ENCODE data around the gene EFEMP1.
"Not testable (repeated sequence)": the region's sequence is repeated elsewhere in the genome, so short reads cannot be mapped to it uniquely, and the experiment has no call there.

EFEMP1 gene

GRCh38 chr2:55865096-55865835 is 58.3 kb downstream of the EFEMP1 start:
- DNase-seq (ENCODE audit: low spot score): no peak

- no peak for DNase-seq (ENCODE audit: low spot score)
These were observed 59.1 kb downstream of the EFEMP1 start for GRCh38 chr2:55864351-55865084.

GRCh38 chr2:55862673-55863390 is 60.8 kb downstream of the EFEMP1 start:
- DNase-seq (ENCODE audit: low spot score): no peak

GRCh38 chr2:55862246-55862645 is 61.3 kb downstream of the EFEMP1 start:
- DNase-seq (ENCODE audit: low spot score): no peak

- DNase-seq (ENCODE audit: low spot score): no peak
These were observed 61.8 kb downstream of the EFEMP1 start for GRCh38 chr2:55861733-55862132.

- DNase-seq (ENCODE audit: low spot score): no peak
These were observed 62.8 kb downstream of the EFEMP1 start for GRCh38 chr2:55860832-55861231.

GRCh38 chr2:55859875-55860274 is 63.7 kb downstream of the EFEMP1 start:
- DNase-seq (ENCODE audit: low spot score): no peak

- DNase-seq (ENCODE audit: low spot score): no peak
These were observed 65.8 kb downstream of the EFEMP1 start for GRCh38 chr2:55857766-55858165.

- DNase-seq (ENCODE audit: low spot score): no peak
These were observed 66.6 kb downstream of the EFEMP1 start for GRCh38 chr2:55856936-55857335.

- no peak for DNase-seq (ENCODE audit: low spot score)
These were observed 75.5 kb downstream of the EFEMP1 start for GRCh38 chr2:55848096-55848495.

- DNase-seq (ENCODE audit: low spot score): no peak
These were observed 77.2 kb downstream of the EFEMP1 start for GRCh38 chr2:55846426-55846825.

- no peak for DNase-seq (ENCODE audit: low spot score)
These were observed 78.6 kb downstream of the EFEMP1 start for GRCh38 chr2:55844986-55845385.

GRCh38 chr2:55843994-55844345 is 79.6 kb downstream of the EFEMP1 start:
- DNase-seq (ENCODE audit: low spot score): no peak

GRCh38 chr2:55843096-55843993 is 80.2 kb downstream of the EFEMP1 start:
- no peak for DNase-seq (ENCODE audit: low spot score)

GRCh38 chr2:55842046-55842445 is 81.5 kb downstream of the EFEMP1 start:
- no peak for DNase-seq (ENCODE audit: low spot score)

- DNase-seq (ENCODE audit: low spot score): no peak
These were observed 83.1 kb downstream of the EFEMP1 start for GRCh38 chr2:55840460-55840859.

GRCh38 chr2:55839182-55839819 is 84.3 kb downstream of the EFEMP1 start:
- no peak for DNase-seq (ENCODE audit: low spot score)

- DNase-seq (ENCODE audit: low spot score): no peak
These were observed 84.9 kb downstream of the EFEMP1 start for GRCh38 chr2:55838653-55839052.

GRCh38 chr2:55838117-55838516 is 85.5 kb downstream of the EFEMP1 start:
- not testable (repeated sequence) for DNase-seq (ENCODE audit: low spot score)

- no peak for DNase-seq (ENCODE audit: low spot score)
These were observed 86.5 kb downstream of the EFEMP1 start for GRCh38 chr2:55837073-55837472.

- DNase-seq (ENCODE audit: low spot score): not testable (repeated sequence)
These were observed 91.7 kb downstream of the EFEMP1 start for GRCh38 chr2:55831671-55832410.
